NCI-H2107 treated with DMSO at 0.1 percent for 48 hours (cell line): ENCODE results near the gene ZNF469.

ENCODE experiments used
- DNase-seq: peaks from one replicate; lab custom pipeline; 2025; ENCODE audit not compliant: unreplicated experiment; lab: John Stamatoyannopoulos, UW

Gene ZNF469, protein sequence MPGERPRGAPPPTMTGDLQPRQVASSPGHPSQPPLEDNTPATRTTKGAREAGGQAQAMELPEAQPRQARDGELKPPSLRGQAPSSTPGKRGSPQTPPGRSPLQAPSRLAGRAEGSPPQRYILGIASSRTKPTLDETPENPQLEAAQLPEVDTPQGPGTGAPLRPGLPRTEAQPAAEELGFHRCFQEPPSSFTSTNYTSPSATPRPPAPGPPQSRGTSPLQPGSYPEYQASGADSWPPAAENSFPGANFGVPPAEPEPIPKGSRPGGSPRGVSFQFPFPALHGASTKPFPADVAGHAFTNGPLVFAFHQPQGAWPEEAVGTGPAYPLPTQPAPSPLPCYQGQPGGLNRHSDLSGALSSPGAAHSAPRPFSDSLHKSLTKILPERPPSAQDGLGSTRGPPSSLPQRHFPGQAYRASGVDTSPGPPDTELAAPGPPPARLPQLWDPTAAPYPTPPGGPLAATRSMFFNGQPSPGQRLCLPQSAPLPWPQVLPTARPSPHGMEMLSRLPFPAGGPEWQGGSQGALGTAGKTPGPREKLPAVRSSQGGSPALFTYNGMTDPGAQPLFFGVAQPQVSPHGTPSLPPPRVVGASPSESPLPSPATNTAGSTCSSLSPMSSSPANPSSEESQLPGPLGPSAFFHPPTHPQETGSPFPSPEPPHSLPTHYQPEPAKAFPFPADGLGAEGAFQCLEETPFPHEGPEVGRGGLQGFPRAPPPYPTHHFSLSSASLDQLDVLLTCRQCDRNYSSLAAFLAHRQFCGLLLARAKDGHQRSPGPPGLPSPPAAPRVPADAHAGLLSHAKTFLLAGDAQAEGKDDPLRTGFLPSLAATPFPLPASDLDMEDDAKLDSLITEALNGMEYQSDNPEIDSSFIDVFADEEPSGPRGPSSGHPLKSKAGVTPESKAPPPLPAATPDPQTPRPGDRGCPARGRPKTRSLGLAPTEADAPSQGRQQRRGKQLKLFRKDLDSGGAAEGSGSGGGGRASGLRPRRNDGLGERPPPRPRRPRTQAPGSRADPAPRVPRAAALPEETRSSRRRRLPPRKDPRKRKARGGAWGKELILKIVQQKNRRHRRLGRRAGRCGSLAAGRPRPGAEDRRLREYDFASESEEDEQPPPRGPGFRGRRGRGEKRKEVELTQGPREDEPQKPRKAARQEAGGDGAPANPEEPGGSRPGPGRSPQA (N-terminal part only)

DNA sequence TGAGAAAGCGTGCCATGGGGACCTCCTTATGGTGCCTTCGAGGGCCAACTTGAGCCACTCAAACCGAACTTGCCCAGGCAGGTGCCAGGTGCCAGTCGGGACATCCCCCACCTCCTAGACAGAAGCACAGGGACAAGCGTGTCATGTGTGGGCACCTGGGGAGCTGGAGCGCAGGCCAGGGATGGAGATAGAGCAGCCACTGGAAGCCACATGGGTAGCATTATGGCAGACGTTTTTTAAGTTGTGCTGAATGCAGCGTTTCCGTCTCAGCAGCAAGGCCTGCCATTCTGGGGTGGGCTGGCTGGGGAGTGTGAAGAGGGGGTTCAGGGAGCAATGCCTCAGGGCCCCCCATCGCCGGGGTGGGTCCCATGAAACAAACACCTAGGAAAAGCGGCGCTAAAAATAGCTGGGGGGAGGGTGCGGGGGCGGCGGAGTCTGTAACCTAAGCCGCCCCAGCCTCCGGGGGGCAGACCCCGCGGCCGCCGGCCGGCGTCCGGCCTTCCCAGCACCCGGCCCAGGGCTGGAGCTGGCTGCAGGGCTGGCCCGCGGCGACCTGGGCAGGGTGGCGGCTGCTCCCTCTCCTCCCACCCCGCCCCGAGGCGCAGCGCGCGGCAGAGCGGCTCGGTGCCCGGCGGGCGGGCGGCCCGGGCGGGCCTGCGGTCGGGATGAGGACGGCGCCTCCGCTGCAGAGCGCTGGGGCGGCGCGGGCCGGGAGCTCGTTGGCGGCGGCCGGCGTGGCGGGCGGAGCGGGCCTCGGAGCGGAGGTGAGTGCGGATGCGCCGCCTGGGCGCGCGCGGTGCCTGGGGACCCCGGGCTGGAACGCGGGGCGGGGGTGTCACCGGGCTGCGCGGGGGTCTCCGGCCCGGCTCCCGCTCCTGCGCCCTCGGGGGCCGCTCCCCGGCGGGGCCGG, at the start of gene ZNF469:
TSS of gene ZNF469 (plus strand) at position 469 of the 910 bp plus-strand sequence. CDS start 44,512 bp downstream, outside the sequence.
- DNase-seq: no peak

DNA sequence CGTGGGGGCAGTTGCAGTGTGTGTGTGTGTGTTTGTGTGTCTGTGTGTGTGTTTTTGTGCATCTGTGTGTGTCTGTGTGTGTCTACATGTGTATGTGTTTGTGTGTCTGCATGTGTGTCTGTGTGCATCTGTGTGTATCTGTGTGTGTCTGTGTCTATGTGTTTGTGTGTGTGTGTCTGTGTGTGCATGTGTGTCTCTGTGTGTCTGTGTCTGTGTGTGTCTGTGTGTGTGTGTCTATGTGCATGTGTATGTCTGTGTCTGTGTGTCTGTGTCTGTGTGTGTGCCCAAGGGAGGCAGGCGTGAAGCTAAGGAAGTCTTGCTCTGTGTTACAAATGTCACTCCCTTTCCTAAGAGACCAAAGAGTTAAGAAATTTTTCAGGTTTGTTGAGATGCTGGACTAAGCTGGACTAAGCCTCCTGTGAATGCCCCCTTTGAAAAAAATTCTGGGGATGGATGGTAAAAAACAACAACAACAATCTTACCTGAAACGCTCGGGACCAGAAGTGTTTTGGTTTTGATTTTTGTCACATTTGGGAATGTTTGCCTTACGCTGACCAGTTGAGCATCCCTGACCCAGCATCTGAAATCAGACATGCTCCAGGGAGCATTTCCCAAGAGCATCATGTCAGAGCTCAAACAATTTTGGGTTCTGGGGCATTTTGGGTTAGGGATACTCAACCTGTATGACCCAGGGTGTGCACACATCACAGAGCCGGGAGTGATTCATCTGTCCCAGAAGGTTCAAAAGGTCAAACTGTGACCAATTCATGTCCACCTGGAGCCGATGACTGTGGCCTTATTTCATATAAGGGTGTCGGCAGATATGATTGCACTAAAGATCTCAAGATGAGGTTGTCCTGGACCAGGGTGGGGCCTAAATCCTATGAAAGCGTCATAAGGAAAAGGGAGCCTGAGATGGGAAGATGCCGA, 48.6 kb upstream of the ZNF469 start:
- no peak for DNase-seq

DNA sequence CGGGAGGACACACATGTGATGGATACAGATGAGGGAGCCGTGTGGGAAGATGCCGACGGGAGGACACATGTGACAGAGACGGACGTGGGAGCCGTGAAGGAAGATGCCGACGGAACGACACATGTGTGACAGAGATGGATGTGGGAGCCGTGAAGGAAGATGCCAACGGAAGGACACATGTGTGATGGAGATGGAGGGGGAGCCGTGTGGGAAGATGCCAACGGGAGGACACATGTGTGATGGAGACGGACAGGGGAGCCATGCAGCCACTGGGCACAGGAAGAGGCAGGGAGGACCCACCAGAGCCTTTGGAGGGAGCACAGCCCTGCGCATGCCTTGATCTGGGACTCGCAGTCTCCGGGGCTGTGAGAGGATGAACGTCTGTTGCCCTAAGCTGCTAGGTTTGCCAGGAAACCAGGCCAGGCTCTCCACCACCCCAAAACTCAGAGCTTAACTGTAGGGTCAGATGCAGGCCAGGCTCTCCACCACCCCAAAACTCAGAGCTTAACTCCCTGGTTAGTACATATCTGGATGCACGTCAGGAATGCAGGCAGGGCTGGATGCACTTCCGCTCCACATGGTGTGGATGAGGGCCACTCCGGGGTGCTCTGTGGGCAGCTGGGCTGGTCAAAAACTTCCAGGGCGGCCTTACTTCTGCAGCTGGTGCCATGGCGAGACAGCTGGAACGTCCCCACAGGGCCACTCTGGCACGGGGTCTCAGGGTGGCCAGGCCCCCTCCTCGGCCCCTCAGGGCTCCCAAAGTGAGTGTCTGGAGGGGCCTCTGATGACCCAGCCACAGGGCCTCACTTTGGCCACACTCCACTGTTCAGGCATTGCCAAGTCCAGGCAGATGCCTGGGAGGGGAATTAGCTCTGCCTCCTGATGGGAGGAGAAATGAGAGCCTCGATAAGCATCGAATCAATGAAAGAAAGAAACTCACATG, 47.7 kb upstream of the ZNF469 start:
- no peak for DNase-seq

DNA sequence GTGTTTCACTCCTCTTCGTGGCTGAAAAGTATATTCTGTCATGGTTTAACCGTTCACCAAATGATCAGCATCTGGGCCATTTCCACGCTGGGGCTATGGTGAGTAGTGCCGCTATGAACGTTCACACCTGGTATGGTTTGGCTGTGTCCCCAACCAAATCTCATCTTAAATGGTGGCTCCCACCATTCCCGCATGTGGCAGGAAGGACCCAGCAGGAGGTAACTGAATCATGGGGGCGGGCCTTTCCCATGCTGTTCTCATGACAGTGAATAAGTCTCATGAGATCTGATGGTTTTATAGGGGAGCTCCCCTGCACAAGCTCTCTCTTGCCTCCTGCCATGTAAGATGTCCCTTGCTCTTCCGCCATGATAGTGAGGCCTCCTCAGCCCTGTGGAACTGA, 45.7 kb upstream of the ZNF469 start:
- DNase-seq: no peak

GRCh38 chr16:88337538-88337937, 45.2 kb upstream of the ZNF469 start:
- no peak for DNase-seq

DNA sequence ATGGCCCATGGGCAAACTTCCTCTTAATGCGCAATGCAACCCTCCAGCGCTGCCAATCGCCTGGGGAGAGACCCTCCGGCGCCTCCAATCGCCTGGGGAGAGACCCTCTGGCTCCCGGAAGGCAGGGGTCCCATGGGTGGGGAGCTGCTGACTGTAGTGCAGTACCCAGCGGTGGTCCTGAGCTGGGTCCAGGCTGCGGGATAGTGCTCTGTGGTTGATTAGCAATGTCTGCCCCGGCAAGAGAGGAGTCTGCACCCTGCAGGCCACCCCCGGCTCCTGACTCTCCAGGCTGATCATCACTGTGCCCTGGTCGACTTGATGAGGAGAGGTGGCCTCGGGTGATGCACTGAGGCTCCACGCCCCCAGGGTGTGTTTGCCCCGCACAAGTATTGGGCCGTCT, 44.6 kb upstream of the ZNF469 start:
- no peak for DNase-seq

- no peak for DNase-seq
Measured at GRCh38 chr16:88338896-88339295, 43.9 kb upstream of the ZNF469 start.

GRCh38 chr16:88339930-88340754, 42.6 kb upstream of the ZNF469 start:
- peak; percentile 1 for DNase-seq

DNA sequence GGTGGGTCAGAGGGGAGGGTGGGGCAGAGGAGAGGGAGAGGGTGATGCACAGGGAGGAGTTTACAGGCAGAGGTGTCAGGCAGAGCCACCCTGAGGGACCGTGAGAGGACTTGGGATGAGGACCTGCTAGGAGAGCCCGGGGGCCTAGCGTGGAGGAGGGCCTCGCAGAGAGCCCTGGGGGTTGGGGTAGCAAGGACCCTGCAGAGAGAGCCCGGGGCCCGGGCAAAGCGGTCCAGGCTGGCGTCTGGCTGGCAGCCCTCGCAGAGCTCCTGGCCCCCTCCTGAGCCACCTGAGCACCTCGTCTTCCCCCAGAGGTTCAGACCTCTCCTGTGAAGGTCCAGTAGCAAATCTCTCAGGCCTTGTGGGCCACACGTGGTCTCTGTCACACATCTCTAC, 42.0 kb upstream of the ZNF469 start:
- no peak for DNase-seq

DNA sequence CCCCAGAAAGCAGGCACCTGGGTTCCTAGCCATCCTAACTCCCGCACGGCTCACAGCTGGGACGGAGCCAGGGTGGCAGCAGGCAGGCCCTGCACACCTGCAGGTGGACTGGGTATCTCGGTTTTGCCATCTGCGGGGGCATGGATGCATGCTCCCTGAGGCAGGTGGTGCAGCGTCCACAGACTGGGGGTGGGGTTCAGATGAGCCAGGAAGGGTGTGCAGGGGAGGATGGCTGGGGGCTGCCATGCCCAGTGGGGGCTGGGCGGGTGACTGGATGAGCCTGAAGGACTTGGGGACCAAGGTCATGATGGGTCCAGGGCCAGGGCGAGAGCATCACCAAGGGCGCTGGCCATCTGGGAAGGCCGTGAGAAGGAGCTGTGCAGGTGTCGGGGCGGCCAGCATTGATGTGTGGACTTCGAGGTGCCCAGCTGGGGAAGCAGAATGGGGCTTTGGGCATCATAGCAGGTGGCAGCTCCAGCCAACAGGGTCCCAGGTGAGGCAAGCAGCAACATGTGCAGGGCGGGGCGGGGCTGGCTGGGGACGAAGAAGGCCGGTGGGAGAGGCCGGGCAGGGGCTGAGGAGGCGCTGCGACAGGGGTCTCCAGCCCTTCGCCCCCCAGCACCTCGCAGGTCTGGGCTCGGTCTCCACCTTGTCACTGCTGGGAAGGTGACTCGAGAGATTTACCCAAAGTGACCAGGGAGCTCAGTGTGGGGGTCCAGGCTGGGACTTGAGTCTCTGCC, 41.0 kb upstream of the ZNF469 start:
- no peak for DNase-seq

DNA sequence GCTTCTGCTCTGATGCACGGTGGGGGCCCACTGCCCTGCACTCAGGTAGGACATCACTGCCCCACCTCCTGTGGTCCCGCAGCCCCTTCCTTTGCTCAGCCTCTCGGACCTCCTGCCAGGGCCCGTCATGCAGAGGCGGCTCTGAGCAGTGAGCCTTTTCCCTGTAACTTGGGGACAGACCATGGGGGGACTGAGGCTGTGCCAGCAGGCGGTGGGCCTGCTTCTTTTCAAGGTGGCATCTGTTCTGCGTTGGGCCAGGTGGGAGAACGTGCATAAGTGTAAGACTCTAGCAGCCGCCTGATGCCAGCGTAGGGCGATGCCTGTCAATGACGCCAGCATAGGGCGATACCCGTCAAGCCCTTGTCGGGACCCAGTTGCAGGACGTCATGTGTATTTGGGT, 40.3 kb upstream of the ZNF469 start:
- no peak for DNase-seq

- no peak for DNase-seq
Measured at GRCh38 chr16:88343271-88343791, 39.4 kb upstream of the ZNF469 start.

GRCh38 chr16:88344411-88345030, 38.2 kb upstream of the ZNF469 start:
- no peak for DNase-seq

GRCh38 chr16:88345031-88345720, 37.6 kb upstream of the ZNF469 start:
- no peak for DNase-seq
